Skeletal muscle tissue (tissue), 4 donors: ENCODE measurements around the gene UNC5C. TPM values are rescaled to one million over a fixed set of nuclear protein-coding genes. Genes with fewer than 3 reads are reported as not detected.

Experiments
- H3K27ac ChIP-seq: one replicate; pipeline ENCODE4 v1.7.0; 2013; ENCODE audit warnings: mild to moderate bottlenecking, low read depth, low read length, inconsistent platforms
- H3K27me3 ChIP-seq, 3 donors: one replicate each; pipeline ENCODE4 v1.7.0; 2013; ENCODE audit warnings: low read length in 3 of 3; ENCODE audit not compliant: control insufficient read depth in 3 of 3, insufficient read depth in 3 of 3
- H3K36me3 ChIP-seq, 3 donors: one replicate each; pipeline ENCODE4 v1.7.0; 2013; ENCODE audit warnings: low read length in 3 of 3; ENCODE audit not compliant: control insufficient read depth in 3 of 3, insufficient read depth in 3 of 3
- H3K4me1 ChIP-seq, 3 donors: one replicate each; pipeline ENCODE4 v1.7.0; 2013; ENCODE audit warnings: low read length in 3 of 3, mild to moderate bottlenecking in 3 of 3; ENCODE audit not compliant: control insufficient read depth in 3 of 3, insufficient read depth in 3 of 3
- H3K4me3 ChIP-seq, 3 donors: one replicate each; pipeline ENCODE4 v1.7.0; 2013; ENCODE audit warnings: low read length in 3 of 3
- H3K9ac ChIP-seq, 3 donors: one replicate each; pipeline ENCODE4 v1.7.0; 2013; ENCODE audit warnings: low read length in 3 of 3, mild to moderate bottlenecking in 3 of 3, moderate library complexity in 2 of 3, low read depth in 1 of 3
- H3K9me3 ChIP-seq, 3 donors: one replicate each; pipeline ENCODE4 v1.7.0; 2013; ENCODE audit warnings: low read length in 3 of 3; ENCODE audit not compliant: control insufficient read depth in 3 of 3
- total RNA-seq: library from RNA; depleted of rRNA; stranded (reverse); fragments of >200 nt; gene quantifications from one replicate; pipeline ENCODE4 v1.2.3, GENCODE V29; 2014
- donor health status: Osteomylitis.

Gene UNC5C
- 1.0 TPM for total RNA-seq

- Histone ChIP-seq H3K27me3 (peaks cover 19 to 47% (median 38%) of the 10 kb centered on the region in 3 donors), H3K27ac (no peak within 1 kb of the TSS)
Measured at GRCh38 chr4:95548738-95549245, at the start of gene UNC5C. UNC5C (minus strand) TSS chr4:95548973.

GRCh38 chr4:95596676-95597075 lies 47.9 kb upstream of the UNC5C start:
- H3K4me1 ChIP-seq = no peaks in the 10 kb centered on the region
- no peak overlapping the region for H3K9ac ChIP-seq
- no peaks in the 10 kb centered on the region for H3K36me3 ChIP-seq
- no peak overlapping the region for H3K27ac ChIP-seq
- H3K4me3 ChIP-seq = no peak overlapping the region
- H3K9me3 ChIP-seq = no peaks in the 10 kb centered on the region
- no peaks in the 10 kb centered on the region for H3K27me3 ChIP-seq

More at GRCh38 chr4:95548738-95549245, at the start of gene UNC5C:
- no peaks in the 10 kb centered on the region for H3K9me3 ChIP-seq
- H3K4me1 ChIP-seq = peaks cover 16 to 18% (median 16%) of the 10 kb centered on the region in 3 donors
- peak within 1 kb of the TSS; percentile 70 to 77 (median 75) for H3K4me3 ChIP-seq
- no peaks in the 10 kb centered on the region for H3K36me3 ChIP-seq
- H3K9ac ChIP-seq = peak within 1 kb of the TSS in 2 of 3 donors; percentile 38 to 60

GRCh38 chr4:95594629-95595028 lies 45.9 kb upstream of the UNC5C start:
- H3K27me3 ChIP-seq = no peaks in the 10 kb centered on the region
- no peak overlapping the region for H3K9ac ChIP-seq
- H3K4me3 ChIP-seq = no peak overlapping the region
- no peaks in the 10 kb centered on the region for H3K4me1 ChIP-seq
- H3K27ac ChIP-seq = no peak overlapping the region
- no peaks in the 10 kb centered on the region for H3K9me3 ChIP-seq
- no peaks in the 10 kb centered on the region for H3K36me3 ChIP-seq

GRCh38 chr4:95594013-95594412 lies 45.2 kb upstream of the UNC5C start:
- Histone ChIP-seq H3K4me3 (no peak overlapping the region), H3K27me3 (no peaks in the 10 kb centered on the region), H3K9me3 (no peaks in the 10 kb centered on the region), H3K9ac (no peak overlapping the region), H3K27ac (no peak overlapping the region), H3K36me3 (no peaks in the 10 kb centered on the region), H3K4me1 (no peaks in the 10 kb centered on the region)

GRCh38 chr4:95591278-95591677 lies 42.5 kb upstream of the UNC5C start:
- Histone ChIP-seq H3K4me3 (no peak overlapping the region), H3K9ac (no peak overlapping the region), H3K9me3 (no peaks in the 10 kb centered on the region), H3K27ac (no peak overlapping the region), H3K27me3 (no peaks in the 10 kb centered on the region), H3K4me1 (no peaks in the 10 kb centered on the region), H3K36me3 (no peaks in the 10 kb centered on the region)

GRCh38 chr4:95590615-95591014 lies 41.8 kb upstream of the UNC5C start:
- H3K9me3 ChIP-seq = no peaks in the 10 kb centered on the region
- no peak overlapping the region for H3K27ac ChIP-seq
- no peaks in the 10 kb centered on the region for H3K36me3 ChIP-seq
- H3K9ac ChIP-seq = no peak overlapping the region
- no peaks in the 10 kb centered on the region for H3K27me3 ChIP-seq
- H3K4me1 ChIP-seq = no peaks in the 10 kb centered on the region
- no peak overlapping the region for H3K4me3 ChIP-seq

- Histone ChIP-seq H3K36me3 (no peaks in the 10 kb centered on the region), H3K27ac (no peak overlapping the region), H3K9ac (no peak overlapping the region), H3K9me3 (no peaks in the 10 kb centered on the region), H3K4me3 (no peak overlapping the region), H3K27me3 (no peaks in the 10 kb centered on the region), H3K4me1 (no peaks in the 10 kb centered on the region)
Measured at GRCh38 chr4:95585016-95585695, 36.4 kb upstream of the UNC5C start.

- Histone ChIP-seq H3K36me3 (no peaks in the 10 kb centered on the region), H3K4me3 (no peak overlapping the region), H3K27me3 (no peaks in the 10 kb centered on the region), H3K4me1 (no peaks in the 10 kb centered on the region), H3K9ac (no peak overlapping the region), H3K9me3 (no peaks in the 10 kb centered on the region), H3K27ac (no peak overlapping the region)
Measured at GRCh38 chr4:95580226-95580625, 31.5 kb upstream of the UNC5C start.

GRCh38 chr4:95572304-95572991 lies 23.7 kb upstream of the UNC5C start:
- Histone ChIP-seq H3K4me3 (no peak overlapping the region), H3K27me3 (no peaks in the 10 kb centered on the region), H3K36me3 (no peaks in the 10 kb centered on the region), H3K4me1 (no peaks in the 10 kb centered on the region), H3K27ac (no peak overlapping the region), H3K9me3 (no peaks in the 10 kb centered on the region), H3K9ac (no peak overlapping the region)

GRCh38 chr4:95571577-95571976 lies 22.8 kb upstream of the UNC5C start:
- Histone ChIP-seq H3K4me1 (no peaks in the 10 kb centered on the region), H3K27ac (no peak overlapping the region), H3K4me3 (no peak overlapping the region), H3K27me3 (no peaks in the 10 kb centered on the region), H3K9me3 (no peaks in the 10 kb centered on the region), H3K9ac (no peak overlapping the region), H3K36me3 (no peaks in the 10 kb centered on the region)
